ENCODE results near the gene SPATA13. TPM values are rescaled to one million over a fixed set of nuclear protein-coding genes. Genes with fewer than 3 reads are reported as not detected.
A peak's percentile ranks its signal among the peaks of the same experiment; 100 is the strongest.

The SPATA13 gene
- total RNA-seq, 1 donor from 2014 or later = 2.2 TPM

GRCh38 chr13:24142453-24142852 is 18.1 kb upstream of the SPATA13 start:
- ATAC-seq = no peak

DNA sequence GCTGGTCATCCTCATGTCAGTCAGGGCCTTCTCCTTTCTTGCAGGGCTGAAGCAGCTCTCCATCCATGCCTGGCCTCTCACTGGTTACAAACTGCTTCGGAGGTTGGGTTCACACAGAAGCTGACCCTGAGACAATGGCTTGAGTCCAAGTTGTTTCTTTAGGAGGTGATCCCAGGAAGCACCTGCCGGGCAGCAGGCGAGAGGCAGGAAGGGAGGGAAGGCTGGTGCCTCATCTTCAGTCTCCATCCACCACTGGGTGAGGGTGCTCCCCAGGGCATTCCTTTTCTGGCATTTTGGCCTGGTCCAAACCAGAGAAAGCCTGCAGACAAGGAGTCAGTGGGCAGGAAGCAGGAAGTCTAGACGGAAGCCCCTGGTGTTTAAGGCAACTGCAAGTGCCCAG is 17.6 kb upstream of the SPATA13 start:
- ATAC-seq = no peak

DNA sequence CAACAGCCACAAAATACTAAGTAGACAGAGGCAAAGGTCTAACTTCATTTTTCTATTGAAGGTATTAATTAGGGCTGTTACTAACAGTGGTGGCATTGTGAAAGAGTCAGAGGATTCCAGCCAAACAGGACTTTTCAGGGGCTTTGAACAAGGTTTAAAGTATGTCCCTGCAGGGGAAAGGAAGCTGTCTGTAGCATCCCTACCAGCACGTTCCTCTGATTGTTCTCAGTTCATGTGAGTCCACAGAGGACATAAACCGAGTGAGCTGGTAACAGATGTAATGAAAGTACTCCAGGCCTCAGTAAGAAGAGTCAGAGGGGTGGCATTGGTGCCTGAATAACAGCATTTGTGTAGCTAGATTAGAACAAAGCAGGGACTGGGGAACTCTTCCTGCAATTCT is 15.3 kb upstream of the SPATA13 start:
- no peak for ATAC-seq

DNA sequence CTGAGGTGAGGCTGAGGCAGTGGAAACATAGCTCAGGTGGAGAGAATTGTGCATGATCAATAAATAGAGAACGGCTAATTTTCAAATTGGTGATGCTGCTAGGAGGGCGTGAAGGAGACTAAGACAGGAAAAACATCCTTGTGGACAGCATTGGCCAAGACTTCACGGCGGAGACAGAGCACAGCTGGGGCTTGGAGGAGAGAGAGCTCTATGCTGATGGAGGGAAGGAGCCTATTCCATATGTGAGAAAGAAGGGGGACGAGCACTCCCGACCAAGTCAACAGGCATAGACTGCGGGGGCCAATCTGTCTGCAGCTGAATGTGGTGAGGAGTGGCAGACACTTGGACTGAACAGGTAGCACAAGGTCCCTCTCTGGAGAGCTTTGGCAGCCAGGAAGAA is 14.8 kb upstream of the SPATA13 start:
- ATAC-seq = no peak

DNA sequence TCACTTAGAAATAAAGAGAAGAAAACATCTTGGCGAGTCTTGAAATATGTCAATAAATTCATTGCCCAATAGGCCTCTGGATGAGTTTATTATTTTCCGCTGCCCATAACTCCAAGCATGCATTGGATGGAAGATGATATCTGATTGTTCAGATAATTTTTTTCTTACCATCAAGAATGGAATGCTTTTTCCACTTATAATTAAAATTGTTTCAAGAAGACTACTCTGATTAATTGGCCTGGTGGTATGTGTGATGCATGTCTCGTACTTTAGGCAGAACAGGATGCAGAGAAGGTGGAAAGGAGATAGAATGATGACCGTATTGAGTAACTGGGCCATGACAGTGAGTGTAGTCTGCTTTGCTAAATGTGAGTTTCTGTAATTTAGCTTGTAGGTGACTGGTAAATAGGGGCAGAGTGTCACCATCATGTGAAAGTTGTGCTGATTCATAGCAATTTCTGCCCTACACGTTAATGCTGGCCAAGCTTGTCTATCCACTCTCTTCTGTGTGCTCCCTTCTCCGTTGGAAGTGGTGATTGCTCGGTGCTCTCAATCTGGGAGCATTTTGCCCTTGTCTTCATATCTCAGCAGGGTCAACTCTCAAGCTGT is 13.5 kb upstream of the SPATA13 start:
- ATAC-seq = peak; percentile 48

- no peak for ATAC-seq
Measured at GRCh38 chr13:24147570-24147963, 13.0 kb upstream of the SPATA13 start.

DNA sequence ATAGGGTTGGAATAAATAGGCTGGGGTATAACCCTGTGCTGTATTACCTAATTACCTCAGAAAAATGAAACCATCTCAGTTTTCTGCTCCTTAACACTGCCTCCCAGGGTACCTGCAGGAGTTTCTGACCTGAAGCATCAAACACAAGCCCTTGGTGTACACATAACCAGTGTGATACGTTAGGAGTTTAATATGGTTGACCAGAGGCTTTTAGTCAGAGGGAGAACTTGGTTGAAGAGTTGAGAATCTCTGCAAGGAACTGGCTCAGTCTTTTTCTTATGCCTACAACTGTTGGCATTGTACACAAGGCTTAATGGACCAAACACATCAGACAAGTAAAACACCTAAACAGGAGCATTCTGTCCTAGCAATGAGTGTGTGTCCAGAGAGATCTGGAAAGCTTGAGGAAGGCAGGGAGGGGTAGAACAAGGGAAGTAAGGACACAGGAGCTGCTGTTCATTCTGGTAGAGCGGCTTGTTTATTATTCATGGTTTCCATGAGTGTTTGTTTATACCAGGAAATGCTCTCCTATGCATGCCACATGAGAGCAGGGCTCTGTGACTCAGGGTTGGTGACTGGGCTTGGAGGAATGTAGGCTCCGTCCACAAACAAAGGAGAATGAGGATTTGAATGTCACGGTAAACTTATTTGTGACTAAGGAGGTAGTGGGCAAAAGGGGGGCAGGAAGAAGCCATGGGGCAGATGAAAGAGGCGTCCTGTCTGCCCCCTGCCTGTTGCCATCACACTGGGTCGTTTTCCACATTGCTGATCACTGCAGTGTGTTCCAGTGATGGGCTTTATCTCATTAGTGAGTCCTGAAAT is 11.9 kb upstream of the SPATA13 start:
- peak; percentile 97 for ATAC-seq

- no peak for ATAC-seq
Measured at GRCh38 chr13:24149246-24150032, 11.1 kb upstream of the SPATA13 start.

DNA sequence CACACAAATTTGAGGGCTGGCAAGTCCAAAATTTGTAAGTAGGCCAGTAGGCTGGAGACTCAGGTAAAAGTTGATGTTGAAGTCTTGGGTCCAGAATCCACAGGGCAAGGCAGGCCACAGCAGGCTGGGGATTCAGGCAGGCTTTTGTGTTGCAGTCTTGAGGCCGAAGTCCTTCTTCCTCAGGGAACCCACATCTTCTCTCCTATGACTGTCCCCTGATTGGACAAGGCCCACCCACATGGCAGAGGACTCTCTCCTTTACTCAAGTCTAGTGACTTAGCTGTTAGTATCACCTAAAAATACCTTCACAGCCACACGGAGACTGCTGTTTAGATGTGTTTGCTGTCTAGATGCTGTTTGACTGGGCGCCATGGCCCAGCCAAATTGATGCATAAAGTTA is 9.9 kb upstream of the SPATA13 start:
- ATAC-seq = no peak

GRCh38 chr13:24151864-24152263 is 8.7 kb upstream of the SPATA13 start:
- no peak for ATAC-seq

DNA sequence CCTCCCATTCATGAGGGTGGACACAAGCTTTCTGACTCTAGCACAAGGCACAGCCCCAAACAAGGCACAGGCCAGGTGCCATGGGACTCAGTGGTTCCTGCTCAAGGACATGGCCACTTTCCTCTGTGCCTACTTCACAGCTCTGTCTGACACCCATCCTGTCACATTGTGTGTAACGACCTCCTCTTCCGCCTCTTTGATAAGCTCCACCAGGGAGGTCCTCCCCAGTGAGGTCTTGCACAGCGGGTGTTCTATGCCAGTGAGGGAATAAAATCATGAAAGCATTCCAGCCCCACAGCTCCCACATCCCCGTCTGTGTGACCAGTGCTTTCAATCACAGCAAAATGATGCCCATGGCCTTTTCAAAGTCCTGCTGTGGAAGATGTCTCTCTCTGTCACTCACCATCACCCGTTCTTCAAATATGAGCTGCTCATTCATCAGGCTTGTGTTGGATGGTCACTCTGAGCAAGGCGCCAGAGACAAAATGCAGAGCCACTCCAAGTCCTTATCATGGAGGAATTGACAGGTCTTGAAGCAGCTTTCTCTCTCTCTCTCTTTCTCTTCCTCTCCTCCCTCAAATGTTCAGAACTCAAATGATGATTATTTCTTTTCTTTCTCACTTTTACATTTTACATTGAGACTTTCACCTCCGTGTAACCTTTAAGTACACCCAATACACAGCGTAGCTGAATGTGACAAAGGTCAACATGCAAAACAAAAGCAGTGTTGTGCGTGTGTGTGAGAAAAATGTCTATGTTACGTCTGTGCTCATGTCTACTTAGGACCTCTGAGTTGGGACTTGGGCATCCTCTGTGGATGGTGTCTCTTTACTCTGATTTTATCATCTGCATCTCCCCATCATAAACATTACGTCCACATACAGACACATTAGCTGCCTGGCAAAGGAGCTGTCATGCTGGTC is 8.0 kb upstream of the SPATA13 start:
- no peak for ATAC-seq

DNA sequence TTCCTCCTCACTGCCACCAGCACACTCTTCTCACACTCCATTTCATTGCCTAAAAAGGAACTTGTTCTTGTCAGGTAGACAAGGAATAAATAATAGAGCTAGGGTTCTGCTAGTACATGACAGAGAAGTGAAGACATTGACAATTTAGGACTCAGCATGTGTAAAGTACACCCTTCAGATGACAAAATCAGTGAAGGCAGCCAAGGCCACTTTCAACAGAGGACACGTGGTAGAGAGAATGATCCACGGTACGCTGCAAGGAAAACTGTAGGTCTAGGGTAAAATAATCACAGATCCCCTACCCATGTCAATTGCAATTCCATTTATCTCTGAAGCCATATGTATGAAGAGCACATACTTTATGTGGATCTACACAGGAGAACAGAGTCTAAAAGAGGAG is 7.2 kb upstream of the SPATA13 start:
- ATAC-seq = no peak

DNA sequence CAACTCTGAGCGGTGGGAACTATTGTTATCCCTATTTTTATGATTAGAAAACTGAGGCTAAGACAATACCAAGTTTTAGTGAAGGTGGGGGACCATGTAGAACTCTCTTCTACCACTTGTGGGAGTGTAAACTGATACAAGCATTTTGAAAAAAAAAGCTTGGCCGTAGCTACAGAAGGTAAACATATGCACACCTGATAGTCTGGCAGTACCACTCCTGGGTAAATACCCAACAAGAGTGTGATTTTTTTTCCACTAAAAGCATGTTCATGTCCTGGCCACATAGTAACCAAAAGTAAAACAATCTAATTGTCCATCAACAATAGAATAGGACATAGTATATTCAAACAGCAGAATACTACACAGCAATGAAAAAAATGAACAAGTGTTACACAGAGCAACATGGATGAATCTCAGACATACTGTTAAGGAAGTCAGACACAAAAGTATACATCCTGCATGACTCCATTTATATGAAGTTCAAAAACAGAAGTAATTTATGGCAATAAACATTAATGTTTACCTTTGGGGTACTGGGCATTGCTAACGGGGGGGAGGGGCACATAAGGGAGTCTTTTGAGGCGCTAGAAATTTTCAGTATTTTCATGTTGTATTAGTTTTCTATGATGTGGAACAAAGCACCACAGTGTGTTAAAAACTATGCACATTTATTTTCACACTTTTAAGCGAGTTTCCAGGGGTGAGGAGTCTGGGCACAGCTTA is 6.4 kb upstream of the SPATA13 start:
- no peak for ATAC-seq

- no peak for ATAC-seq
Measured at GRCh38 chr13:24159357-24159756, 1.2 kb upstream of the SPATA13 start.

GRCh38 chr13:24161010-24161775 is 673 bp downstream of the SPATA13 start:
- peak; percentile 48 for ATAC-seq

DNA sequence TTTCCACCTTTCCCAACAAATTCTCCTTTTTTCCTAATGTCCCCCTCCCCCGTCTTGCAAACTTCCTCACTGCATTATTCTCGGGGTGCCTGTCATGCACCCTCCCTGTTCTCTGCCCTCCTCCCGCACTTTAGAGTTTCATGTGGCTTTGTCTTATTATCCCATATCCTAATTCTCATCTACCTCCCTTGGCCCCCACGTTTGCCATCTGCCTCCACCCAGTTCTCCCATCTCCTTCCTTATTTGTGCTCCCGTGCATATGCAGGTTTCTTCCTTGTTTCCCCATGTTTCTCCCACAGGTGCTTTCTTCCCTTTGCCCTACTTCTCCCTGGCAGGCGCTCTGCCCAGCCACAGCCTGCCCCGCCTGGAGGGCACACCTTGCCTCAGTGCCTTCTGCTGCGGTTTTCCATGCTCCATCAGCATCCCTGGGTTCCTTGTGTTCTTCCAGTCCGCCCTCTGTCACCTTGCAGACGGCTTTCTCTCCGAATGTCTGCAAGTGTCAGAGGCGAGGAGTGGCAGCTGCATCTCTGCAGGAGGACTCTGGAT is 1.5 kb downstream of the SPATA13 start:
- no peak for ATAC-seq

GRCh38 chr13:24162604-24163003 is 2.1 kb downstream of the SPATA13 start:
- no peak for ATAC-seq

DNA sequence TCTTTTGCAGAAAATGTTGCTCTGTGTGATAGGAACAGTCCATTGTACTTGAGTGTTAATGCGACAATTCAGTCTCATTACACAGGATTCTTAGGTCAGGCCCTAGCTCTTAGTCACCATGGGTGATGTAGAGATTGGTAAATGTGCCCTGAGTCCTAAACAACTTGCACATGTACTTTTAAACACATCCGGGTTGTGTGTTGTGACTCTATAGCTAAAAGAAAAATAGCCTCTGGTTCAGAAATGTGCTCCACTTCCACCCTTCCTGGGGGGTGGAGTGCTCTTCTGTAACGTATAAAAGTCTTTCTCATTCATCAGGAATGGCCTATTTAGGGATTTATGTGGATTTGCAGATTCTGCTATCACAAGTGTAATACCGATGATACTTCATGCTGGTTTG is 5.2 kb downstream of the SPATA13 start:
- no peak for ATAC-seq

DNA sequence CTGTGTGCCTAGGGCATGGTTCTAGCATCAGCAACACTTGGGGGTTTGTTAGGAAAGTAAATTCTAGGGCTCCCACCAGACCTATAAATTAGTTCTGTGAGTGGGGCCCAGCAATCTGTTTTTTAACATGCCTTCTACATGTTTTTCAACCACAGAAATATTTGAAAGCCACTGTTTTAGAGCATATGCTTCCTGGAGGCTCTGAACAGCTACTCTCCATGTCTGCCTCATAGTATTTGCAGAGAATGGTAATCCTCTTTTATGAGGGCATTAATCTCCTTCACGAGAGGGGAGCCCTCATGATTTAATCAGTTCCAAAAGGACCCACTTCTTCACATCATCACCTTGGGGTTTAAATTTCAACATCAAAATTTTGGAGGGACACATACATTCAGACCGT is 6.0 kb downstream of the SPATA13 start:
- no peak for ATAC-seq

GRCh38 chr13:24167666-24168391 is 7.3 kb downstream of the SPATA13 start:
- no peak for ATAC-seq
